ENCODE data around the gene RPS6KA1.

RPS6KA1 gene

DNA sequence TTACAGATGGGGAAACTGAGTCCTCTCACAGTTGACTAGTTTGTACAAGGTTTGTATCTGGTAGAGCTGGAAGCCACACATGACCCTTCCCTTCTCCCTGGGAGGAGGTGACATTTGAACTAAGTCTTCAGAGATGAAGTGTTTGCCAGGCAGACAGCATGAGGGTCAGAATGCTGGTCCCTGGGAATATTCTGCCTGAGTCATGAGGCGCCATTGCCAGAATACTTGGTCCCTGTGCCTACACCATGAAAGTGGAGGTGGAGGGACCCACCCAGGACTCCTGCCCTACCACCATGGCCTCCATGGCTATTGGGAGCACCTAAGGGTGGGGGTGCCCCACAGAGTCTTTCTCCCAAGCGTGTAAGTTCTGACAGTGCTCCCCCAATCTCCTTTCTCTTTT, 7.0 kb downstream of the RPS6KA1 start:
- no peaks in the 10 kb centered on the region for H3K9me3 ChIP-seq
- H3K27ac ChIP-seq, result peak overlapping the region; percentile 100
- no peaks in the 10 kb centered on the region for H3K36me3 ChIP-seq
- no peaks in the 10 kb centered on the region for H3K27me3 ChIP-seq
- H3K4me1 ChIP-seq (ENCODE audit: control insufficient read depth in 1 of 2, insufficient read depth in 1 of 2, low read depth in 1 of 2, low read length in 1 of 2), result peaks cover 63 to 64% of the 10 kb centered on the region in 2 experiments
- H3K4me3 ChIP-seq (ENCODE audit: low read depth in 1 of 2, low read length in 1 of 2), result no peak overlapping the region
- TF ChIP-seq, protein P1, sequence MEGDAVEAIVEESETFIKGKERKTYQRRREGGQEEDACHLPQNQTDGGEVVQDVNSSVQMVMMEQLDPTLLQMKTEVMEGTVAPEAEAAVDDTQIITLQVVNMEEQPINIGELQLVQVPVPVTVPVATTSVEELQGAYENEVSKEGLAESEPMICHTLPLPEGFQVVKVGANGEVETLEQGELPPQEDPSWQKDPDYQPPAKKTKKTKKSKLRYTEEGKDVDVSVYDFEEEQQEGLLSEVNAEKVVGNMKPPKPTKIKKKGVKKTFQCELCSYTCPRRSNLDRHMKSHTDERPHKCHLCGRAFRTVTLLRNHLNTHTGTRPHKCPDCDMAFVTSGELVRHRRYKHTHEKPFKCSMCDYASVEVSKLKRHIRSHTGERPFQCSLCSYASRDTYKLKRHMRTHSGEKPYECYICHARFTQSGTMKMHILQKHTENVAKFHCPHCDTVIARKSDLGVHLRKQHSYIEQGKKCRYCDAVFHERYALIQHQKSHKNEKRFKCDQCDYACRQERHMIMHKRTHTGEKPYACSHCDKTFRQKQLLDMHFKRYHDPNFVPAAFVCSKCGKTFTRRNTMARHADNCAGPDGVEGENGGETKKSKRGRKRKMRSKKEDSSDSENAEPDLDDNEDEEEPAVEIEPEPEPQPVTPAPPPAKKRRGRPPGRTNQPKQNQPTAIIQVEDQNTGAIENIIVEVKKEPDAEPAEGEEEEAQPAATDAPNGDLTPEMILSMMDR (IDR thresholded peaks at IDR 0.05), result no peak

DNA sequence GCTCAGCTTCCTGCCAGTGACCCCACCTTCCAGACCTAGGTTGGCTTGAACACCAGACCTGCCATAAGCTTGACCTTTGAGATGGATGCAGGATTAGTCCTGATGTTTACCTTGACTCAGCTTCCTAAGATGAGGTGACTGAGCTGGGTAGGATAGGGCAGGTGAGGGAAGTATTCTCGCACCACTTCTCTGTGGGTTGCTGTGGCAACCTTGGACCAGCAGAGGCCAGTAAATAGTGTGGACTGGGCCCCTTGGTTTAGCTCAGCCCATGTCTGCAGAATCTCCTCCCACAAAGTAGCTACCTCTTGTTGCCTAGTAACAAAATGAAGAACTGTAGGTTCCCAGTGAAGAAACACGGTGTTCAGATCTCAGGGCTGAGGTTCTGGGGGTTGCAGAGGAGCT, 8.4 kb downstream of the RPS6KA1 start:
- Histone ChIP-seq H3K27me3 (no peaks in the 10 kb centered on the region), H3K36me3 (no peaks in the 10 kb centered on the region), H3K4me3 (ENCODE audit: low read depth in 1 of 2, low read length in 1 of 2) (peak overlapping the region; percentile 66 to 93), H3K4me1 (ENCODE audit: control insufficient read depth in 1 of 2, insufficient read depth in 1 of 2, low read depth in 1 of 2, low read length in 1 of 2) (peaks cover 70 to 73% of the 10 kb centered on the region in 2 experiments), H3K27ac (peak overlapping the region; percentile 100), H3K9me3 (no peaks in the 10 kb centered on the region)
- TF ChIP-seq, protein P1 (IDR thresholded peaks at IDR 0.05), result peak; percentile 99

DNA sequence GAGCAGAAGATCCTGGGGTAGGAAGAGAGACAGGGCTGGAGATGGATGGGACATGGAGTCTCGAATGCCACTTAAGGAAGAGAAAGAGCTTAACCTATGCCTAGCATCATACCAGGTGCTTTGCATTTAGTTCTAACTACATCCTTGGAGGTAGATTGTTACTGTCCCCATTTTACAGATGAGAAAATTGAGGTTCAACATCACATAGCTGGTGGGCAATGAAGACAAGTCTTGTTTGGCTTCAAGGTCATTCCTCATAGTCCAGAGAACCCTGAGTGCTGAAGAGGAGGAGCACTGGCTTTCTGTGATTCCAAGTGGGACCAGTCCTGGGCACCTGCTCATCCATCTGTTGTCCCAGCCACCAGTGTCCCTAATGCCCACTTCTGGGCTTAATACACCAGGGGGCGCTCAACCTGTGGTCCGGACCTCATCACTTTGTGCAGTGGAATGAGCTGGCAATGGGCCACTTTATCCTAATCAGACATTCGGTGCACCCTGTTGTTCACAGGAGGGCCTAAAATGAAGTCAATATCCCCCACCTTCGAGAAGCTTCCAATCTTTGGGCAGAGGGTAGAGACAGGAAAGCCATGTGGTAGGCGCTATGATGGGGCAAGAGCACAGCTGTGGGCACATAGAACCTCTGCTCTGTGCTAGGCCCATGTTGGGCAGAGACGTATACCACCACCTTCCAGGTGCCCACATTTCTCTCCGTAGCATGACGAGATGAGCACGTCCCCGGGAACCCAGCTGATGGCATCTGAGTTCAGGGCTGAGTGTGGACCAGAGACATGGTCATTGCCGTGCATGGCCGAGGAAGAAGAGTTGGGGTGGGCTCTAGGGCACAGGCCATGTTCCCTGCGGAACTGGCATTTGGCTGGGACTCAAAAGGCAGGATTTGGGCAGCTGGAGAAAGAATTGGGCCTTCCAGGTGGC, 9.2 kb downstream of the RPS6KA1 start:
- Histone ChIP-seq H3K36me3 (no peaks in the 10 kb centered on the region), H3K4me3 (ENCODE audit: low read depth in 1 of 2, low read length in 1 of 2) (peak overlapping the region; percentile 66 to 93), H3K4me1 (ENCODE audit: control insufficient read depth in 1 of 2, insufficient read depth in 1 of 2, low read depth in 1 of 2, low read length in 1 of 2) (peaks cover 76 to 81% of the 10 kb centered on the region in 2 experiments), H3K27ac (peak overlapping the region; percentile 100), H3K27me3 (no peaks in the 10 kb centered on the region), H3K9me3 (no peaks in the 10 kb centered on the region)
- TF ChIP-seq, protein P1 (IDR thresholded peaks at IDR 0.05), result peak; percentile 79

DNA sequence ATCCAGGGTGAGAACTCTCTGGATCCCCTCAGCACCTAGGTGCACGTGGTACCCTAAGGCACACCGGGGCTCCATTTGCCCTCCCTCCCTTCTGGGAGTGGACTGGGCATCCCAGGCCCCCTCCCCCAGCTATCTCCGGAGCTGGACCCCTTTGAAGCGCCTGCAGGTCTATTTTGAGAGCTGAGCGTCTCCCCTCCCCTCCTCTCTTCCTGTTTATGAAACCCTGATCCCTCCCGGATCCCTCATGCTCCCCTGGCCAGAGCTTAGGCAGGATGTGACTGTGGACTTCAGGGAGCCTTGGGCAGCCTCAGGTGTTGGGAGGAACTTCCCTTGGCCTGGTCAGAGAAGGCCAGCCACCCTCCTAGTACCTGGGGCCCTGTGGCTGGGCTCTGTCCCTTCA, 10.2 kb downstream of the RPS6KA1 start:
- no peaks in the 10 kb centered on the region for H3K36me3 ChIP-seq
- H3K9me3 ChIP-seq, result no peaks in the 10 kb centered on the region
- H3K4me3 ChIP-seq (ENCODE audit: low read depth in 1 of 2, low read length in 1 of 2), result peak overlapping the region; percentile 66 to 93
- H3K27me3 ChIP-seq, result no peaks in the 10 kb centered on the region
- H3K4me1 ChIP-seq (ENCODE audit: control insufficient read depth in 1 of 2, insufficient read depth in 1 of 2, low read depth in 1 of 2, low read length in 1 of 2), result peaks cover 83 to 90% of the 10 kb centered on the region in 2 experiments
- TF ChIP-seq, protein P1 (IDR thresholded peaks at IDR 0.05), result no peak
- peak overlapping the region; percentile 100 for H3K27ac ChIP-seq

DNA sequence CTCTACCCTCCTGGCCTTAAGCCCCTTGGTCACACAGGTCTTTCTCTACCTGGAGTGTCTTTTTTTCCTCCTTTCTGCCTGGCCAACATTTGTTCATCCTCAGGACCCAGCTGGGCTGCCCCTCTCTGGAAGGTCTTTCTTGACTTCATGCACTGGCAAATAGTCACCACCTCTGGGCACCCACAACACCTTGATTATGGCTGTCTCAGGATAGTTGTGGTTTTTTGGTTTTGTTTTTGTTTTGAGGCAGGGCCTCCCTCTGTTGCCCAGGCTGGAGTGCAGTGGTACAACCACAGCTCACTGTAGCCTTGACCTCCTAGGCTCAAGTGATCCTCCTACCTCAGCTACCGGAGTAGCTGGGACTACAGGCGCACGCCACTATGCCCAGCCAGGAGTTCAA, 10.8 kb downstream of the RPS6KA1 start:
- H3K9me3 ChIP-seq, result no peaks in the 10 kb centered on the region
- peaks cover 83 to 90% of the 10 kb centered on the region in 2 experiments for H3K4me1 ChIP-seq (ENCODE audit: control insufficient read depth in 1 of 2, insufficient read depth in 1 of 2, low read depth in 1 of 2, low read length in 1 of 2)
- H3K4me3 ChIP-seq (ENCODE audit: low read depth in 1 of 2, low read length in 1 of 2), result peak overlapping the region; percentile 66 to 93
- H3K36me3 ChIP-seq, result no peaks in the 10 kb centered on the region
- H3K27ac ChIP-seq, result peak overlapping the region; percentile 100
- TF ChIP-seq, protein P1 (IDR thresholded peaks at IDR 0.05), result no peak
- no peaks in the 10 kb centered on the region for H3K27me3 ChIP-seq

Measured in neutrophil (primary cell).